KOPT-K1 (cell line): Measurements from ENCODE around the gene ZBED4.

Source experiments
- H3K27ac ChIP-seq: fragments of 200-600 bp; sonication (generic); 2 replicates; pipeline ENCODE4 v1.5.1; 2016; ENCODE audit warnings: antibody characterized with exemption, mild to moderate bottlenecking, low read depth, low read length; ENCODE audit not compliant: poor library complexity, severe bottlenecking
- H3K36me3 ChIP-seq: fragments of 200-600 bp; sonication (generic); 2 replicates; pipeline ENCODE4 v1.5.1; 2017; ENCODE audit warnings: antibody characterized with exemption, mild to moderate bottlenecking, low read length, moderate library complexity; ENCODE audit not compliant: insufficient read depth
- H3K9me3 ChIP-seq: fragments of 200-600 bp; sonication (generic); 2 replicates; pipeline ENCODE4 v1.5.1; 2017; ENCODE audit warnings: antibody characterized with exemption, low read length, mild to moderate bottlenecking; ENCODE audit not compliant: insufficient read depth, poor library complexity, severe bottlenecking

The ZBED4 gene

DNA sequence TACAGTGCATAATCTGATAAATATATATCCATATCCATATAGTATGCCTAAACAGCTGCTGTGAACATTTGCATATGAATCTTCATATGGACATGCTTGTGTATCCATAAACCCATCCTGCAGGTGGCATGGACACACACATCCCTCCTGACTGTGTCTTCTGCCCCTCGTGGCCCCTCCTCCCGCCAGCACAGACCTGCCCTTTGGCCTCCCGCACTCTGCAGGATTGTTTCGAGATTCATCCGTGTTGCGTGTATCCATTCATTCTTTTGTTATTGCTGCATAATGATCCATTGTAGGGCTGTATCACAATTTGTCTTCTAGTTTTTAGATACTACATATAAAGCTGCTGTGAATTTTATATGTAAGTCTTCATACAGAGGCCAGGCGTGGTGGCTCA, 24.0 kb downstream of the ZBED4 start:
- Histone ChIP-seq H3K27ac (no peak overlapping the region), H3K36me3 (peaks cover 43% of the 10 kb centered on the region), H3K9me3 (no peaks in the 10 kb centered on the region)

DNA sequence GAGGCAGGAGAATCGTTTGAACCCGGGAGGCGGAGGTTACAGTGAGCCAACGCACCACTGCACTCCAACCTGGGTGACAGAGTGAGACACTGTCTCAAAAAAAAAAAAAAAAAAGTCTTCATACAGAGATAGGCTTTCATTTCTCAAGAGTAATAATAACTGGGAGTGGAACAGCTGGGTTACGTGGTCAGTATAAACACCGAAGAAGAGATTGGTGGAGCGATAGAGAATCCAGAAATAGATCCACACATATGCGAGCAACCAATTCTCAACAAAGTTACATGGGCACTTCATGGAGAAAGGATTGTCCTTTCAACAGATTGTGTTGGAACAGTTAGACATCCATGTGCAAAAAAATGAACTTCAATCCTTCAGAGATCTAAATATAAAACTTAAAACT, 24.6 kb downstream of the ZBED4 start:
- Histone ChIP-seq H3K36me3 (peaks cover 48% of the 10 kb centered on the region), H3K9me3 (no peaks in the 10 kb centered on the region), H3K27ac (no peak overlapping the region)

DNA sequence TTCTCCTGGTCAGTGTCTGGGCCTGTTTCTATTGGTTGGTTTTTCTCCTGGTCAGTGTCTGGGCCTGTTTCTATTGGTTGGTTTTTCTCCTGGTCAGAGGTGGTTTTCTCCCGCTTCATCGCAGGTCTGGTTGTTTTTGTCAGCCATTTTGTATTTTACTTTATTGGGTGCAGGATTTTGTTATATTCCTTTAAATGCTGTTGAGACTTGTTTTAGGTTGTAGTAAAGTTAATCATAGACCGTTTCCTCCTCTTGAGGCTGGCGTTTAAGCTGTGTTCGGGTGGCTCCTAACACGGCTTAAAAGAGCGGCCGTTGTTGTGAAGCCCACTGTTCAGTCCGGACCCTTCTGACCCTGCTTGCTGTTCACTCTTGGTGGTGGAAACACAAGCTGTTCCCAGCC, 26.2 kb downstream of the ZBED4 start:
- no peaks in the 10 kb centered on the region for H3K9me3 ChIP-seq
- peaks cover 50% of the 10 kb centered on the region for H3K36me3 ChIP-seq
- peak overlapping the region; percentile 67 for H3K27ac ChIP-seq

DNA sequence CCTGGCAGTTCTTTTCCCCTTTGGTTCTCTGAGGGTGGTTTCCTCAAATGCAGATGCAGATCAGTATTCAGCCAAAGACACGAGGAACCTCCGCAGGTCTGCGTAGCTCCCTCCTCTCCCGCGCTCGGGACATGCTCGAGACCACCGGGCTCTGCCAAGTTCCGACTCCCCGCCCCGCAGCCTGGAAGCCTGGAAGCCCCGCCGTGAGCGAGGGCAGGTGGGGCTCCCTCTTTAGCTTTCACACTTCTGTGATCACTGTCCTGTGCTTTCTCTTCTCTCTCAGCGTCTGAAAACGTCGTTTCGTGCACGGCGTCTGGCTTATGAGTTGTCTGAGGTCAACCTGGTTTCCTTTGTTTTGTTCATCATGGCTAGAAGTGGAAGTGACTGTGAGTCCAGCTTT, 26.6 kb downstream of the ZBED4 start:
- Histone ChIP-seq H3K27ac (peak overlapping the region; percentile 67), H3K36me3 (peaks cover 52% of the 10 kb centered on the region), H3K9me3 (no peaks in the 10 kb centered on the region)

DNA sequence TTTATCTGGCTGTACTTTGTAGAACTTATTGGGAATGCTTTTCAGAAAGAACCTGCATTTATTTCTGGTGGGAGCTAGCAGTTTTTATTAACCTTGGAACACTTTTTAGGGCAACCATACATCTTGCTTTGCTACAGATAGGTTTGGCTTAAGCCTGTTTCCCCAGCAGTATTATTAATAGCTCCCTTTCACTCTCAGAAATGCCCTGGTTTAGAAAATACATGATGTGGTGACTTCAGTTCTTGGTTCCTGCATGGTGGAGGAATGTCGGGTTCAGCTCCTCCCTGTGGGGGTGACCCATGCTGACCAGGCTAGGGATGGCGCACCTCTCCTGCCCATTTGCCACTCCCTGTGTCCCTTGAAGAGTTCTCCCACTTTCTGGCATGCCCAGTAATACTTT, 28.2 kb downstream of the ZBED4 start:
- H3K9me3 ChIP-seq: no peaks in the 10 kb centered on the region
- H3K36me3 ChIP-seq: peaks cover 60% of the 10 kb centered on the region
- H3K27ac ChIP-seq: peak overlapping the region; percentile 67

DNA sequence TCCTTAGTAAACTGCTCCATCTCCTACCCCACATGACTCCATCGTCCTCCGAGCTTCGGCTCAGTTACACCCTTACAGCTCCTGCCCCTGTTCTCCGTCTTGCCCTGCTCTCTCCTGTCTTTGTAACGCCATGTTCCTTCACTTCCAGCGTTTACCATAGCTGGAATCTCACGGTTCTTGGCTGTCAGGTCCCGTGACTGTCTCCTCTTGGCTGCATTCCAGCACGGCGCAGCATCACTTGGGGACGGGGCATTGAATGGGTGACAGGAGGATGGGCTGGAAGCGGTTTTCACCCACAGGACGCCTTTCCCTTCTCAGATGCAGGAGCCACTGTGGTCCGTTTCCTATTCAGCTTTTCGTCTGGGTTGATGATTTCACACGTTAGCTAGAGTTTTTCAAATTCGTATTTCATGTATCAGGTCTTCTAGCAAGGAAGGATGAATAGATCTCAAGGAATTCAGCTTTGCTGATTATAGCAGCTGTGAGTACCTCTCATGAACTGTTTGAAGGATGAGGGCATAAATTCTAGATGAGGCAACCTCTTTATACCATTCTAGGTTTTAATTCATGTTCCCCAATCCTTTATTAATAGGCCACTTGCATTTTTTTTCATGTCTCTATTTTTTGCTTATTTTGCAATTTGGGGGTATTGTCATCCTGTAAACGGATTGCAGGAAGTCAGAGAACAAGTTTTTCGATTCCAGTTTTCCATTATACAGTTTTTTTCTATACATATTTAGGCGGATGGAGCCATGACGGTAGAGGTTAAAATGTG, 29.1 kb downstream of the ZBED4 start:
- no peaks in the 10 kb centered on the region for H3K9me3 ChIP-seq
- H3K36me3 ChIP-seq: peaks cover 62% of the 10 kb centered on the region
- peak overlapping the region; percentile 67 for H3K27ac ChIP-seq

DNA sequence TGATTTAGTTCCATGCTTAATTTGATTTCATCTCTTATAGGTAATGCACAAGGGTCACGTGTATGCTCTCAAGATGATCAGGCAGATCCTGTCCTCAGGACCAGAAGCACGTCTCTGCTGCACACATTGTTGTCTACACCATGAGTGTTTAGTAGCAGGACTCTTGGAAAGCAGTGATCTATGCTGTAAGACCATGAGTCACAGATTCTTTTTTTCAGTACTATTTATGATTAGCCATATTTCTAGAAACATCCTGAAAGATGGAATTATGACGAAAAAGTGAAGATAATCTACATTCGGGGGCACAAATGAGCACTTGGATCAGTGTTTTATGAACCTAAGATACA, 29.6 kb downstream of the ZBED4 start:
- H3K9me3 ChIP-seq: no peaks in the 10 kb centered on the region
- H3K36me3 ChIP-seq: peaks cover 62% of the 10 kb centered on the region
- H3K27ac ChIP-seq: no peak overlapping the region

DNA sequence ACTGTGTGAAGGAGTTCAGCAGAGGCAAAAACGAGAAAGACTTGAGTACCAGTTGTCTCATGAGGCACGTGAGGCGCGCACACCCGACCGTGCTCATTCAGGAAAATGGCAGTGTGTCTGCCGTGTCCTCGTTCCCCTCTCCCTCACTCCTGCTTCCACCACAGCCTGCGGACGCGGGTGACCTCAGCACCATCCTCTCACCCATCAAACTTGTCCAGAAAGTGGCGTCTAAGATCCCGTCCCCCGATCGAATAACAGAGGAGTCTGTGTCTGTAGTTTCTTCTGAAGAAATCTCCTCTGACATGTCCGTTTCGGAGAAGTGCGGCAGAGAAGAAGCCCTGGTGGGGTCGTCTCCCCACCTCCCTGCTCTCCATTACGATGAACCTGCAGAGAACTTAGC, 30.4 kb downstream of the ZBED4 start:
- peaks cover 68% of the 10 kb centered on the region for H3K36me3 ChIP-seq
- H3K9me3 ChIP-seq: no peaks in the 10 kb centered on the region
- H3K27ac ChIP-seq: no peak overlapping the region

DNA sequence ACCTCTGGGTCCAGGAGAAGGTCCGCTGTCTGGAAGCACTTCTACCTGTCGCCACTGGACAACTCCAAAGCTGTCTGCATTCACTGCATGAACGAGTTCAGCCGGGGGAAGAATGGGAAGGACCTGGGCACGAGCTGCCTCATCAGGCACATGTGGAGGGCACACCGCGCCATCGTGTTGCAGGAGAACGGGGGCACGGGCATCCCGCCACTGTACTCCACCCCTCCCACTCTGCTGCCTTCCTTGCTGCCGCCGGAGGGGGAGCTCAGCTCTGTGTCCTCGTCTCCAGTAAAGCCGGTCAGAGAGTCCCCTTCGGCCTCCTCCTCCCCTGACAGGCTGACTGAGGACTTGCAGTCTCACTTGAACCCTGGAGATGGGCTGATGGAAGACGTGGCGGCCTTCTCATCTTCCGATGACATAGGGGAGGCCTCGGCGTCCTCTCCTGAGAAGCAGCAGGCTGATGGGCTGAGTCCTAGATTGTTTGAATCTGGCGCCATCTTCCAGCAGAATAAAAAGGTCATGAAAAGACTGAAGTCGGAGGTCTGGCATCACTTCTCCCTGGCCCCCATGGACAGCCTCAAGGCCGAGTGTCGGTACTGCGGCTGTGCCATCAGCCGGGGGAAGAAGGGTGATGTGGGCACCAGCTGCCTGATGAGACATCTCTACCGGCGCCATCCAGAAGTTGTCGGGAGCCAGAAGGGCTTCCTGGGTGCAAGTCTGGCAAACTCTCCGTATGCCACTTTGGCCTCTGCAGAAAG, 31.0 kb downstream of the ZBED4 start:
- Histone ChIP-seq H3K36me3 (peaks cover 74% of the 10 kb centered on the region), H3K9me3 (no peaks in the 10 kb centered on the region), H3K27ac (no peak overlapping the region)

DNA sequence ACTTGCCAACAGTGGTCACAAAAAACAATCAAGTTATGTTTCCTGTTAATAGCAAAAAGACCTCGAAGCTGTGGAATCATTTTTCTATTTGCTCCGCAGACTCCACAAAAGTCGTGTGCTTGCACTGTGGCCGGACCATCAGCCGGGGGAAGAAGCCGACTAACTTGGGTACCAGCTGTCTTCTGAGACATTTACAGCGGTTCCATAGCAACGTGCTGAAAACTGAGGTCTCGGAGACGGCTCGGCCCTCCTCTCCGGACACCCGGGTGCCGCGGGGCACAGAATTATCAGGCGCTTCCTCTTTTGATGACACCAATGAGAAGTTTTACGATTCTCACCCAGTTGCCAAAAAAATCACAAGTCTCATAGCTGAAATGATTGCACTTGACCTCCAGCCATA, 31.6 kb downstream of the ZBED4 start:
- no peak overlapping the region for H3K27ac ChIP-seq
- no peaks in the 10 kb centered on the region for H3K9me3 ChIP-seq
- peaks cover 80% of the 10 kb centered on the region for H3K36me3 ChIP-seq

DNA sequence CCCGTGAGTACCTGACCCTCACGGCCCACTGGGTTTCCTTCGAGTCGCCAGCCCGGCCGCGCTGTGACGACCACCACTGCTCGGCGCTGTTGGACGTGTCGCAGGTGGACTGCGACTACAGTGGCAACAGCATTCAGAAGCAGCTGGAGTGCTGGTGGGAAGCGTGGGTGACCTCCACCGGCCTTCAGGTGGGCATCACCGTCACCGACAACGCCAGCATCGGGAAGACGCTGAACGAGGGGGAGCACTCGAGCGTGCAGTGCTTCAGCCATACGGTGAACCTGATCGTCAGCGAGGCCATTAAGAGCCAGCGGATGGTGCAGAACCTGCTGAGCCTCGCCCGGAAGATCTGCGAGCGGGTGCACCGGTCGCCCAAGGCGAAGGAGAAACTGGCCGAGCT, 32.2 kb downstream of the ZBED4 start:
- Histone ChIP-seq H3K27ac (no peak overlapping the region), H3K36me3 (peaks cover 86% of the 10 kb centered on the region), H3K9me3 (no peaks in the 10 kb centered on the region)

DNA sequence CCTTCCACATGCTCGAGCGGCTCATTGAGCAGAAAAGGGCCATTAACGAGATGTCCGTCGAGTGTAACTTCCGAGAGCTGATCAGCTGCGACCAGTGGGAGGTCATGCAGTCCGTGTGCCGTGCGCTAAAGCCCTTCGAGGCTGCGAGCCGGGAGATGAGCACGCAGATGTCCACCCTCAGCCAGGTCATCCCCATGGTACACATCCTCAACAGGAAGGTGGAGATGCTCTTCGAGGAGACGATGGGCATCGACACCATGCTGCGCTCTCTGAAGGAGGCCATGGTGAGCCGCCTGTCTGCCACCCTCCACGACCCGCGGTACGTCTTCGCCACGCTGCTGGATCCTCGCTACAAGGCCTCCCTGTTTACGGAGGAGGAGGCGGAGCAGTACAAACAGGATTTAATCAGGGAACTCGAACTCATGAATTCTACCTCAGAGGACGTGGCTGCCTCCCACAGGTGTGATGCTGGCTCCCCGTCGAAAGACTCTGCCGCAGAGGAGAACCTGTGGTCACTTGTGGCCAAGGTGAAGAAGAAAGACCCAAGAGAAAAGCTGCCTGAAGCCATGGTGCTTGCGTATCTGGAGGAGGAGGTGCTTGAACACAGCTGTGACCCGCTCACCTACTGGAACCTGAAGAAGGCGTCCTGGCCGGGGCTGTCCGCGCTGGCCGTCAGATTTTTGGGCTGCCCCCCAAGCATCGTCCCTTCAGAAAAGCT, 32.9 kb downstream of the ZBED4 start:
- H3K9me3 ChIP-seq: no peaks in the 10 kb centered on the region
- H3K36me3 ChIP-seq: peaks cover 92% of the 10 kb centered on the region
- no peak overlapping the region for H3K27ac ChIP-seq

DNA sequence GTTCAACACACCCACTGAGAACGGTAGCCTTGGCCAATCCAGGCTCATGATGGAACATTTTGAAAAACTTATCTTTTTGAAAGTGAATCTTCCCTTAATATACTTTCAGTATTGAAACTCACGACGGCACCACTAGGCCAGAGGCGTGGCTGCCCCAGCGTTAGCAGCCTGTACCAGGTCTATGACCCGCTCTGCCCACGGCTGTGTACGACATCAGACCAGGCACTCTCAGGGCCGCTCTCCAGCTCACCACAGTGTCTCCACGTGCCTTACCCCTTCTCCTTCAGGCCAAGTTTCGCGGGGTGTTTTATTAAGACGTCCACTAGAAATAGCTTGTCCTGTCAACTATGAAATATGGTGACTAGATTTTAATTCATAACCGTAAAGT, 33.4 kb downstream of the ZBED4 start:
- Histone ChIP-seq H3K36me3 (peaks cover 97% of the 10 kb centered on the region), H3K9me3 (no peaks in the 10 kb centered on the region), H3K27ac (no peak overlapping the region)

DNA sequence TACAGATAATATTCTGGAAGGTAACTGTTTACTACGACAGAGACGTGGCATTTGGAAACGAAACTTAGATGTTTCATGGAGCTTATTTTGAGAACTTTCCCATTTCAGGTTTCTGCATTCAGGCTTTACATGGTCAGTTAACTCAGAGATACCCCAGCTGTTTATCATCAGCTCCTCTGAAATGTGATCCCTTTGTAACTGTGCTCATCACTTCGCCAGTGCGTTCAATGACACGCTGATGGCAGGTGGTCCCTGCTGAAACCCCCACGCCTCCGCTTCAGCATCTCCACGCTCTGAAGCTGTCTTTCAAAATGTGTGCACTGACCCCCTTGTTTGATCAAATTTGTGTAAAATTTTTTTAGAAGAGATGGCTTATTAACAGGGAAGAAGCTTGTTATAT, 34.1 kb downstream of the ZBED4 start:
- Histone ChIP-seq H3K36me3 (peaks cover 99% of the 10 kb centered on the region), H3K9me3 (no peaks in the 10 kb centered on the region), H3K27ac (no peak overlapping the region)

DNA sequence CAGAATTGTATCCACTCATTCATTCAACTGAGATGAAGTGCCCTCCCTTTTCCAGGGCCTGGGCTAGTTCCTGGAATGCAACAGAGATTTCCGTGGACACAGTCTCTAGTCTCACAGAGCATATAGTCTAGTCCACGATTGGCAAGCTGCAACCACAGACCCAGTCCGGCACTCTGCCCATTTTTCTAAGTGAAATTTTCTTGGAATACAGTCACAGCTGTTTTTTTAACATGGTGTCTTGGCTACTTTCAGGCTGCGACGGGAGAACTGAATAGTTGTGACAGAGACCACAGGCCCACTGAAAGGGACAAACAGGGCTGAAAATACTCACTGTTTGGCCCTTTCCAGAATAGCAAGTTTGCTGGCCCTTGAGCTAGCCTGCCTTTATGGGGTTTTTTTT, 35.4 kb downstream of the ZBED4 start:
- Histone ChIP-seq H3K36me3 (peaks cover 99% of the 10 kb centered on the region), H3K27ac (no peak overlapping the region), H3K9me3 (no peaks in the 10 kb centered on the region)
